Measurements from ENCODE around the gene UVRAG. TPM values are rescaled to one million over a fixed set of nuclear protein-coding genes. Genes with fewer than 3 reads are reported as not detected.

UVRAG gene
- total RNA-seq, 1 experiment from 2014 or later: 13.0 TPM

DNA sequence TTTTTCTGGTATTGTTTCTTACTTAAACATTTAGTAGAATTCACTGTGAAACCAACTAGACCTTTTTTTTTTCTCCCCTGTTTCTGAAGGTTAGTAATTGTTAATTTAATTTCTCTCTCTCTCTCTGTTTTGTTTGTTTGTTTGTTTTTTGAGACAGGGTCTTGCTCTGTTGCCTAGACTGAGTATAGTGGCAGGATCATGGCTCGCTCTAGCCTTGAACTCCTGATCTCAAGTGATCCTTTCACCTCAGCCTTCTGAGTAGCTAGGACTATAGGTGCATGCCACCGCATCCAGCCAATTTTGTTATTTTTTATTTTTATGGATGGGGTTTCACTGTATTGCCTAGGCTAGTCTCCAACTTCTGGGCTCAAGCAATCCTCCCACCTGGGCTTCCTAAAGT lies 165.0 kb downstream of the UVRAG start:
- BruUV-seq (replicated peaks): no TSS peak
- no peak overlapping the region for H3K4me3 ChIP-seq (ENCODE audit: low read length)
- no peaks in the 10 kb centered on the region for H3F3A ChIP-seq (ENCODE audit: low read length, unreplicated experiment)
- H3K9me3 ChIP-seq (ENCODE audit: low read length): no peaks in the 10 kb centered on the region
- no peaks in the 10 kb centered on the region for H3K4me1 ChIP-seq (ENCODE audit: insufficient read depth, low read length)
- no peaks in the 10 kb centered on the region for H4K20me1 ChIP-seq (ENCODE audit: low read length)
- no peaks in the 10 kb centered on the region for H3K79me2 ChIP-seq (ENCODE audit: low read length)
- H3K9me2 ChIP-seq (replicated peaks; ENCODE audit: low read length): no peaks in the 10 kb centered on the region
- H3K27me3 ChIP-seq (ENCODE audit: low read length): no peaks in the 10 kb centered on the region
- ChIA-PET POLR2A (ENCODE audit: unreplicated experiment) (no interaction called here), CTCF (no interaction called here)
- TF ChIP-seq EZH2phosphoT487 (IDR thresholded peaks at IDR 0.05; ENCODE audit: borderline replicate concordance, low read length): no peak
- TF ChIP-seq, protein P1, sequence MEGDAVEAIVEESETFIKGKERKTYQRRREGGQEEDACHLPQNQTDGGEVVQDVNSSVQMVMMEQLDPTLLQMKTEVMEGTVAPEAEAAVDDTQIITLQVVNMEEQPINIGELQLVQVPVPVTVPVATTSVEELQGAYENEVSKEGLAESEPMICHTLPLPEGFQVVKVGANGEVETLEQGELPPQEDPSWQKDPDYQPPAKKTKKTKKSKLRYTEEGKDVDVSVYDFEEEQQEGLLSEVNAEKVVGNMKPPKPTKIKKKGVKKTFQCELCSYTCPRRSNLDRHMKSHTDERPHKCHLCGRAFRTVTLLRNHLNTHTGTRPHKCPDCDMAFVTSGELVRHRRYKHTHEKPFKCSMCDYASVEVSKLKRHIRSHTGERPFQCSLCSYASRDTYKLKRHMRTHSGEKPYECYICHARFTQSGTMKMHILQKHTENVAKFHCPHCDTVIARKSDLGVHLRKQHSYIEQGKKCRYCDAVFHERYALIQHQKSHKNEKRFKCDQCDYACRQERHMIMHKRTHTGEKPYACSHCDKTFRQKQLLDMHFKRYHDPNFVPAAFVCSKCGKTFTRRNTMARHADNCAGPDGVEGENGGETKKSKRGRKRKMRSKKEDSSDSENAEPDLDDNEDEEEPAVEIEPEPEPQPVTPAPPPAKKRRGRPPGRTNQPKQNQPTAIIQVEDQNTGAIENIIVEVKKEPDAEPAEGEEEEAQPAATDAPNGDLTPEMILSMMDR (conservative IDR thresholded peaks at IDR 0.05; ENCODE audit: low read depth, low read length): no peak
- TF ChIP-seq EZH2 (IDR thresholded peaks at IDR 0.05; ENCODE audit: low read length, unreplicated experiment): no peak
- no peak overlapping the region for H2AFZ ChIP-seq (ENCODE audit: low read length)
- no peak for ATAC-seq
- no peak for DNase-seq
- H3K4me2 ChIP-seq (ENCODE audit: low read length): no peak overlapping the region
- no peak overlapping the region for H3K27ac ChIP-seq (ENCODE audit: low read length)
- H3K36me3 ChIP-seq (ENCODE audit: low read depth, low read length): peaks cover 11% of the 10 kb centered on the region; the same call in 1 of the 2 replicates
- intact Hi-C loops (cut with micrococcal nuclease): no loop called here
- no peak overlapping the region for H3K9ac ChIP-seq (ENCODE audit: low read length)

DNA sequence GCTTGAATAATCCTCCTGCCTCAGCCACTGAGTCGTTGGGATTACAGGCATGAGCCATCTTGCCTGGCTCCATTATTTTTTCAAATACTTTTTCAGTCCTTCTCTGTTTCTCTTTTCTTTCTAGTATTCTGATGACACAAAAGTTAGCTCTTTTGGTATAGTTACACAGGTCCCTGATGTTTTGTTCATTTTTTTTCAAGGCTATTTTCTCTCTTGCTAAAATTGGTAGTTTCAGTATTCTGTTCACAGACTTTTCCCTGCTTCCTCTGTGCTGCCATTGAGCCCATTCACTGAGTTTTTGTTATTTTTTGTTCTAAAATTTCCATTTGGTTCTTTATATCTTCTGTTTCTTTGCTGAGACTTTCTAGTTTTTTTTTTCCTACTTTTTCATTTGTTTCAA lies 166.5 kb downstream of the UVRAG start:
- Histone ChIP-seq H3K4me3 (ENCODE audit: low read length) (no peak overlapping the region), H3K27ac (ENCODE audit: low read length) (no peak overlapping the region), H3K4me1 (ENCODE audit: insufficient read depth, low read length) (no peaks in the 10 kb centered on the region), H3K4me2 (ENCODE audit: low read length) (no peak overlapping the region), H3F3A (ENCODE audit: low read length, unreplicated experiment) (no peaks in the 10 kb centered on the region), H3K27me3 (ENCODE audit: low read length) (no peaks in the 10 kb centered on the region), H3K9me2 (replicated peaks; ENCODE audit: low read length) (no peaks in the 10 kb centered on the region), H3K9me3 (ENCODE audit: low read length) (no peaks in the 10 kb centered on the region), H3K9ac (ENCODE audit: low read length) (no peak overlapping the region), H4K20me1 (ENCODE audit: low read length) (no peaks in the 10 kb centered on the region), H3K79me2 (ENCODE audit: low read length) (no peaks in the 10 kb centered on the region), H2AFZ (ENCODE audit: low read length) (no peak overlapping the region), H3K36me3 (ENCODE audit: low read depth, low read length) (peaks cover 11% of the 10 kb centered on the region; the same call in 1 of the 2 replicates)
- no peak for ATAC-seq
- CTCF ChIA-PET: no interaction called here
- POLR2A ChIA-PET (ENCODE audit: unreplicated experiment): no interaction called here
- TF ChIP-seq EZH2 (IDR thresholded peaks at IDR 0.05; ENCODE audit: low read length, unreplicated experiment) (no peak), EZH2phosphoT487 (IDR thresholded peaks at IDR 0.05; ENCODE audit: borderline replicate concordance, low read length) (no peak)
- TF ChIP-seq, protein P1 (conservative IDR thresholded peaks at IDR 0.05; ENCODE audit: low read depth, low read length): no peak
- no peak for DNase-seq
- no TSS peak for BruUV-seq (replicated peaks)
- intact Hi-C loops (cut with micrococcal nuclease): no loop called here

DNA sequence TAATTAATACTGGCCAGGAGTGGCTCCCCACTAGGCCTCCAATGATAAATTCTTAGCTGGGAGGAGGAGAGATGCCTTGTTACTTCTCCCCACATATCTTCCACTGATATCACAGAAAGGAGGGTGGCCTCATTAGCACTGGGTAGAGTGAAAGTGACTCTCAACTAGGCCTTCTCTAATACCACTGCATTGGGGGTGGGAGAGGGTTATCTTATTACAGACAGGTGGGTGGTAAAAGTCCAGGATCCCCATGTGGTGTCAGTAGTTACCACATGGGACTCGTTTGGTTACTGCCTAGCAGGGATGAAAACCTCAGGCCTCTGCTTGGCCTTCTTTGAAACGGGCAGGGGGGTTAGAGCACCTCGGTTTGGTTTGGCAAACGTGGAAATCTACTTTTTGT lies 167.3 kb downstream of the UVRAG start:
- DNase-seq (no peak), ATAC-seq (no peak)
- no peaks in the 10 kb centered on the region for H3K4me1 ChIP-seq (ENCODE audit: insufficient read depth, low read length)
- no peaks in the 10 kb centered on the region for H4K20me1 ChIP-seq (ENCODE audit: low read length)
- no peak overlapping the region for H3K9ac ChIP-seq (ENCODE audit: low read length)
- H3K9me3 ChIP-seq (ENCODE audit: low read length): no peaks in the 10 kb centered on the region
- no peaks in the 10 kb centered on the region for H3F3A ChIP-seq (ENCODE audit: low read length, unreplicated experiment)
- H3K9me2 ChIP-seq (replicated peaks; ENCODE audit: low read length): no peaks in the 10 kb centered on the region
- no peak overlapping the region for H3K27ac ChIP-seq (ENCODE audit: low read length)
- H2AFZ ChIP-seq (ENCODE audit: low read length): no peak overlapping the region
- no peaks in the 10 kb centered on the region for H3K79me2 ChIP-seq (ENCODE audit: low read length)
- no peaks in the 10 kb centered on the region for H3K27me3 ChIP-seq (ENCODE audit: low read length)
- CTCF ChIA-PET: interaction anchor here (0.7 kb wide), 1 partner anchor 168 kb away, joined by 3 read pairs; no protein-coding TSS in a partner anchor
- no peak for TF ChIP-seq EZH2 (IDR thresholded peaks at IDR 0.05; ENCODE audit: low read length, unreplicated experiment)
- no peak for TF ChIP-seq EZH2phosphoT487 (IDR thresholded peaks at IDR 0.05; ENCODE audit: borderline replicate concordance, low read length)
- no peak overlapping the region for H3K4me2 ChIP-seq (ENCODE audit: low read length)
- POLR2A ChIA-PET (ENCODE audit: unreplicated experiment): no interaction called here
- intact Hi-C loops (cut with micrococcal nuclease): no loop called here
- H3K4me3 ChIP-seq (ENCODE audit: low read length): no peak overlapping the region
- H3K36me3 ChIP-seq (ENCODE audit: low read depth, low read length): peaks cover 11% of the 10 kb centered on the region; the same call in 1 of the 2 replicates
- BruUV-seq (replicated peaks): no TSS peak

Data from PC-3 (cell line).